HG02852 (cell line): ENCODE measurements around the gene RCE1.
"Not testable (repeated sequence)": the region's sequence is repeated elsewhere in the genome, so short reads cannot be mapped to it uniquely, and the experiment has no call there.

ENCODE experiments used
- ATAC-seq: cut with Tn5 transposase; IDR thresholded peaks from one replicate; pipeline ENCODE4 v1.9.1; 2021; ENCODE audit warnings: mild to moderate bottlenecking, moderate library complexity; ENCODE audit not compliant: unreplicated experiment

RCE1 gene, protein sequence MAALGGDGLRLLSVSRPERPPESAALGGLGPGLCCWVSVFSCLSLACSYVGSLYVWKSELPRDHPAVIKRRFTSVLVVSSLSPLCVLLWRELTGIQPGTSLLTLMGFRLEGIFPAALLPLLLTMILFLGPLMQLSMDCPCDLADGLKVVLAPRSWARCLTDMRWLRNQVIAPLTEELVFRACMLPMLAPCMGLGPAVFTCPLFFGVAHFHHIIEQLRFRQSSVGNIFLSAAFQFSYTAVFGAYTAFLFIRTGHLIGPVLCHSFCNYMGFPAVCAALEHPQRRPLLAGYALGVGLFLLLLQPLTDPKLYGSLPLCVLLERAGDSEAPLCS

DNA sequence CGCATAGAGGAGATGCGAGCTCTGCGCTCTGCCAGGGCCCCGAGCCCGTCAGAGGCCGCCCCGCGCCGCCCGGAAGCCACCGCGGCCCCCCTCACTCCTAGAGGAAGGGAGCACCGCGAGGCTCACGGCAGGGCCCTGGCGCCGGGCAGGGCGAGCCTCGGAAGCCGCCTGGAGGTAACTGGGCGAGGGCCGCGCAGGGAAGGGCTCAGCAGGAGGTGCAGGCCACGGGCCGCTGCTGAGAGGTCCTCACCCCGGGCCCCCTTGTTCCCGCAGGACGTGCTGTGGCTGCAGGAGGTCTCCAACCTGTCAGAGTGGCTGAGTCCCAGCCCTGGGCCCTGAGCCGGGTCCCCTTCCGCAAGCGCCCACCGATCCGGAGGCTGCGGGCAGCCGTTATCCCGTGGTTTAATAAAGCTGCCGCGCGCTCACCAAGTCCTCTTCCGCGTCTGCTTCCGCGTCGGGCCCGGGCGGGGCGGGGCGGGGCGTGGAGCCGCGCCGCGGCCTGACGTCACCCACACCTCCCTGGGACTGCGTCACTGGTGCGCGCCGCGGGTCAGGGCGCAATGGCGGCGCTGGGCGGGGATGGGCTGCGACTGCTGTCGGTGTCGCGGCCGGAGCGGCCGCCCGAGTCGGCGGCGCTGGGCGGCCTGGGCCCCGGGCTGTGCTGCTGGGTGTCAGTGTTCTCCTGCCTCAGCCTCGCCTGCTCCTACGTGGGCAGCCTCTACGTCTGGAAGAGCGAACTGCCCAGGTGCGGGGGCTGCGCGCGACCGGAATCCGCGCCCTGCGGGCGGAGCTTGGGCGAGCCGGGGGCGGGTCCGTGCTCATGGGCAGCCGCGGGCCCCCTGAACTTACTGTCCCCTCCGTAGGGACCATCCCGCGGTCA lies at the start of gene RCE1:
TSS of gene RCE1 (plus strand) at position 546 of the 880 bp plus-strand sequence. CDS start at position 561, 15 bp downstream.
- peak; percentile 75 for ATAC-seq

DNA sequence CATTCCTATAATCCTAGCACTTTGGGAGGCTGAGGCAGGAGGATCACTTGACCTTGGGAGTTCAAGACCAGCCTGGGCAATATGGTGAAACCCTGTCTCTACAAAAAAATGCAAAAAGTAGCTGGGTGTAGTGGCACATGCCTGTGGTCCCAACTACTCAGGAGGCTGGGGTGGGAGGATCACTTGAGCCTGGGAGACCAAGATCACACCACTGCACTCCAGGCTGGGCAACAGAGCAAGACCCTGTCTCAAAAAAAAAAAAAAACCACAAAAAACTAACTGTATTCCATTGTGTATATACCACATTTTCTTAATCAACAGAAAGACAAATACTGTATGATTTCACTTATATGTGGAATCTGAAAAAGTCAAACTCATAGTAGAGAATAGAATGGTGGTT lies 43.4 kb upstream of the RCE1 start:
- ATAC-seq, result not testable (repeated sequence)

DNA sequence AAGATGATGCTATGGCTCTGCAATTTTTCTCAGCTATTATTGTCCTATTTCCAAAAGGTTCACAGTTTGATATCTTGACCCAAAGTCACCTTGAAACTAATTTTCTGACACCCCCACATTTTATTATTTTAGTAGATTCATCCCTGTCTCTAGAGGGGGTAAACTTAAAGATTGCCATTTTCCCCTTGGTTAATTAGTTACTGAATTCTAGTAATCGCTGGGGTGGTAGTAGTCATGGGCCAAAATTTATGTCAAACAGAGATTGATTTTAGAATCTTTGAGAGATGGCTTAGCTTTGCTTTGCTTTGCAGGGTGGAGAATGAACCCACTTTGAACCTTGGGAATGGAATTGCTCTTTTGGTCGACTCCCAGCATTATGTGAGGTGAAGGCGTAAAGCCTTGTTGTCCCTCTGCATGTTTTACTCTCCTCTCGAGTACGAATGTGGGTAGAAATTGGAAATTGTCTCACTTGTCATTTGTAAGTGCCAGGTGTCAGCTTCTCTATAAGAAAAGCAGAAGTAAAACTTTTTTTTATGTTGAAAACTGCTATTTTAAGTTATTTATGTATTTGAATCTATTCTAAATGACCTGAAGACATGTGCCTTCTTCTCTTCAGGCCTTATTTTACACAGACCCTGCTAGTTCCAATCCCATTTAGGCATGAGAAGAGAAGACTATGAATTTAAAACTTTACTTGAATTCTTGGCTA lies 42.4 kb upstream of the RCE1 start:
- ATAC-seq, result peak; percentile 48

DNA sequence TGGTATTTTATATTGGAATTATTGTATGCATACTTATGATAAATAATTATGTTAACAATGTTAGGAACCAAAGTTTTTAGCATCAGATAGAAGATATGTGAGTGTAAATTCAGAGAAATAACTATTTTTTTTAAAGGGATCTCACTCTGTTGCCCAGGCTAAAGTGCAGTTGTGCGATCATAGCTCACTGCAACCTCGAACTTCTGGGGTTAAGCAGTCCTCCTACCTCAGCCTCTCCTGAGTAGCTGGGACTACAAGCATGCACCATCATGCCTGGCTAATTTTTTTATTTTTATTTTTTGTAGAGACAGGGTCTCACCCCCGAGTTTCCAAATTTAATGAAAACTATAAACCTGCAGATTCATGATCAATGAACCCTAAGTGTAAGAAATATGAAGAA lies 33.6 kb upstream of the RCE1 start:
- no peak for ATAC-seq

DNA sequence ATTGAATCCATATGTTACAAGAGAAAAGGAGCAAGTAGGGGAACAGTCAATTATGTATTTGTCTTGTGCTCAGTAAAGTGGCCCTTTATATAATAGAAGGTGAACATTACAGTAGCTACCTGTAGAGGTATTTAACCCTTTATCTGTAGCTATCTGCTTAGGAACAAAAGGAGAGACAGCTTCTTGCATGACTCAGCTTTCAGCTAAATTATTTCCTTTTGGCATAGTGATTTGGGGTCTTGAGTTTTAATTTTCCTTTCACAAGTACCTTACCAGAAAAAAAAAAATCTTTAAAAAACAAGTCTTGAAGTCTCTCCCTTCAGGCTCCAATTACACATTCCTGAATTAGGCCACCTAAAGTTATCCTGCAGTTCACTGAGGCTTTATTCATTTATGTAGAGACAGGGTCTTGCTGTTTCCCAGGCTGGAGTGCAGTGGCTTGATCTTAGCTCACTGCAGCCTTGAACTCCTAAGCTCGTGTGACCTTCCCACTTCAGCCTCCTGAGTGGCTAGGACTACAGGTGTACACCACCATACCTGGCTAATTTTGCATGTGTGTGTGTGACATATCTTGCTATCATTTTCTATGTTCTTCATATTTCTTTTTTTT lies 32.6 kb upstream of the RCE1 start:
- no peak for ATAC-seq

DNA sequence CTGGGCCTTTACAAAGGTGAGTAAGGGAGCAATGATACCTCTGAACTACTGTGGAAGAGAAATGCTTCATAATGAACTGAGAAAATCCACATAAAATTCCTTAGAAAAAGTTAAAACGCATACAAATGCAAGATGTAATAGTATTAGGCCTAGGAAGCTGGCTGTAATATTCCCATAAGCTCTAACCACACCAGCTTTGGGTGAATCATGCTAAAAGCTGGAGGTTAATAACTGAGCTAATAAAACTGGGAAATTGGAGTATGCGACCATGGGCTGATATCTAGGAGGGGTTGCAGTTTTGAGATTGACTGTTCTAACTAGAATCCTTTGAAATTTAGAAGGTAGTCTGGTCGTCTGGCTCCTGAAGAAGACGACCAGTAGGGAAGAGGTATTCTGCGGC lies 28.6 kb upstream of the RCE1 start:
- ATAC-seq, result no peak

DNA sequence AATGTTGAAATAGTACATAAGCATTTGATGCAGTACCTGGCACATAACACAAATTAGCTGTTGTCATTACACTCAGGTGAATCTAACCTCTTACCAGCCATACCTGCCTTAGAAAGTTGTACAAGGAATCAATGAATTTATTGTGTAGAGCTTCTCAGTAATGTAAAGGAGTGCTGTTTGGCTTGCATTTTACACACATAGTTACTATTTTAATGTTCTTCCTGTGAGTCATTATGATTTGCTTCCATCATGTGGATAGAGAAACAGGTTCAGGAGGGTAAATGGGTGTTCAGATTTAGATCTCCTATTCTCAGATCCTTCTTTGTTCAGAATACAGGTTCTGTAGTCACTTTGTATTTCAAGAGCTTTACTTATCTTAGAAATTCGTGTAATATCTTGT lies 27.6 kb upstream of the RCE1 start:
- no peak for ATAC-seq

DNA sequence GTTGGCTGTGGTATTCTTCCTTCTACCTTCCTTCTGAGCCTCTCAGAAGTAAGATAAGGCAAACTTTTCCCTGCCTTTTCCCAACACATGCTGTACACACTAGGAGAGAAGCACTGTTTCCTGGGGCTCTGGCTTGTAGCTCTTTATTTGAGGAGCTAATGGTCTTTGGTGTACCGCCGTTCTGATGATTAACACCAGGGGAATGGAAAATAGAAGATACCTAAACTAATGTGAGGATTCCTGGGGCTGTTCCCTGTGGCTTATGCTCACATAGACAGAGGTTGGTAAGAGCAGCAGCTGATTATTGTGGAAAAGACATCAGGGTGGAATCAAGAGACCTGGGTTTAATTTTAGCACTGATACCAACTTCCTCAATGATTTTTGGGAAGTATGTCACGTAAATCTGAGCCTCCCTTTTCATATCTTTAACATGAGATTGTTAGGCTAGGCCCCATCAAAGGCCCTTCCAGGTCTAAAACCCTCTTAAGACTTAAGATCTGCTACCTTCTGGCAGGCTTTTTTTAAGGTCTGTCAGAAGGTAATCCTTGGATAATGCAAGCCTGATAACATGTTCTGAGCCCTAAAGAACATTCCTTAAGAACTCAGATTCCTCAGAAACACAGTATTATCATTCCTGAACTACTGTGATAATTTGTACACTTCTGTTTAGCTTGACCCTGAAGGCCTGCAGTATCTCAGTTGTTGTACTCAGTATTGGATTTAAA lies 24.8 kb upstream of the RCE1 start:
- no peak for ATAC-seq

DNA sequence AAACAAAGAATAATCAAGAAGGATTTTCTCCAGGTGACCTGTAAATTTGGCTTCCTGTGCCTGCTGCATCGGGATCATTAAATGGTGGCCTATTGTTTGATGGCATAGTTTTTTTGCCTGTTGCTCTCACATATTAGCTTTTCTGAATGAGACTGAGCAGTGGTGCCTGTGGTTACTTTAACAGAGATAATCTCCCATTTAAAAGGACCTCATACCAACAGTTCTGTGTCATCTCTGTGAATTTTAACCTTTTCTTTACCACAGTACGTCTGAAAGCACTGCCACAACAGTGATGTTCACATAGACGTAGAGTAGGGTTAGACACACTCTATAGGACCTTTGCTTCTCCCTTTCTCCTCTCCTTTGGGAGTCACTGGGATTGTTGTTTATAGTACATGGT lies 22.9 kb upstream of the RCE1 start:
- ATAC-seq, result no peak

DNA sequence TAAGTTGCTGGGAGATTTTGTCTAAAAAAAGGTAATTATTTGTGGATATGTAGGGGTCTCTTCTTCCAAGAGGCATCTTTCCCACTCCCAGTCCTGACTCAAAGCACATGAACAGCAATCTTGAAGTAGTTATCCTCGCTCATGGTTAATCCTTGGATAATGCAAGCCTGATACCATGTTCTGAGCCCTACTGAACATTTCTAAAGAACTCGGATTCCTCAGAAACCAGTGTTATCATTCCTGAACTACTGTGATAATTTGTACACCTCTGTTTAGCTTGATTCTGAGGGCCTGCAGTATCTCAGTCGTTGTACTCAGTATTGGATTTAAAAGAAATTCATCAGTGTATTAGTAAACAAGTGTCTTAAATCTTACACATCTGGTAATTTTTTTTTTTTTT lies 22.3 kb upstream of the RCE1 start:
- ATAC-seq, result no peak

DNA sequence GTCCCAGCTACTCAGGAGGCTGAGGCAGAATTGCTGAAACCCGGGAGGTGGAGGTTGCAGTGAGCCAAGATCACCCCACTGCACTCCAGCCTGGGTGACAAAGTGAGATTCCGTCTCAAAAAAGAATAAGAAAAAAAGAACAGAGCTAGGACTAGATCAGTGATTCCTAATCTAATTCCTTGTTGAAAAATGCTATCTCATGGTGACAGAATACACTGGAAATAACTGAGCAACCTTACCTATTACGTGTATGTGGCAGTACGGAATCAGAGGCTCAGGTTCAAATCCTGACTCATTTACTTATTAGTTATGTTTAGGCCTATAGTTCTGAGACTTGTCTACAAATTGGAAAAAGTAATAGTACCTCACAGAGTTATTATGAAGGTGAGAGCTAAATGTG lies 19.5 kb upstream of the RCE1 start:
- no peak for ATAC-seq

DNA sequence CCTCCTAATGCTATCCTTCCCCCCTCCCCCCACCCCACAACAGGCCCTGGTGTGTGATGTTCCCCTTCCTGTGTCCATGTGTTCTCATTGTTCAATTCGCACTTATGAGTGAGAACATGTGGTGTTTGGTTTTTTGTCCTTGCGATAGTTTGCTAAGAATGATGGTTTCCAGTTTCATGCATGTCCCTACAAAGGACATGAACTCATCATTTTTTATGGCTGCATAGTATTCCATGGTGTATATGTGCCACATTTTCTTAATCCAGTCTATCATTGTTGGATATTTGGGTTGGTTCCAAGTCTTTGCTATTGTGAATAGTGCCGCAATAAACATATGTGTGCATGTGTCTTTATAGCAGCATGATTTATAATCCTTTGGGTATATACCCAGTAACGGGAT lies 18.7 kb upstream of the RCE1 start:
- not testable (repeated sequence) for ATAC-seq

DNA sequence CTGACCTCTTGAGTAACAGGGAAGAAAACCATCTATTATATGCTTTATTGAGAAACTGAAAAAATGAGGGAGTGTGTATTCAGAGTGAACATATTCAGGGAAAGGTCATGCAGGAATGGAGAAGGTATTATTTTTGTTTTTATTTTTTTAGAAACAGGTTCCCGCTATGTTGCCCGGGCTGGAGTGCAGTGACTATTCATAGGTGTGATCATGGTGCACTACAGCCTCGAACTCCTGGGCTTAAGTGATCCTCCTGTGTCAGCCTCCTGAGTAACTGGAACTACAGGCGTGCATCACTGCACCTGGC lies 8.7 kb upstream of the RCE1 start:
- ATAC-seq, result no peak

DNA sequence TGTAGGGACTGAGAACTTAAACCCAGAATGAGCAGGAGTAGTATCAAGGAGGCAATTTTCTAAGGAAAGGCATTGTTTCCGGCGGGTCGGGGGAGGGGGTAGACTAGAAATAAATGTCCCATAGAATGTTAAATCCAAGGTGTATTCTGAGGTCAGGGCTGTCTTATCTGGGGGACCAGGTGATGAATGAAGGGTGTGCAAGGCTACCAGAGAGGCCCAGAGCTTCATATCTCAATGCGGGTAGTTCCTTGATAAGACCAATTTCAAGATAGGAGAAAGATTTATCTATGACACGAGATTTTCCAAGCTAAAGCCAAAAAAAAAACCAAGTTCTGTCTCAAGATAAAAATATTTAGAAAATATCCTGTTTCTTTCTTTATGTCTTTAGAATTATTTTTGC lies 8.3 kb upstream of the RCE1 start:
- ATAC-seq, result no peak

DNA sequence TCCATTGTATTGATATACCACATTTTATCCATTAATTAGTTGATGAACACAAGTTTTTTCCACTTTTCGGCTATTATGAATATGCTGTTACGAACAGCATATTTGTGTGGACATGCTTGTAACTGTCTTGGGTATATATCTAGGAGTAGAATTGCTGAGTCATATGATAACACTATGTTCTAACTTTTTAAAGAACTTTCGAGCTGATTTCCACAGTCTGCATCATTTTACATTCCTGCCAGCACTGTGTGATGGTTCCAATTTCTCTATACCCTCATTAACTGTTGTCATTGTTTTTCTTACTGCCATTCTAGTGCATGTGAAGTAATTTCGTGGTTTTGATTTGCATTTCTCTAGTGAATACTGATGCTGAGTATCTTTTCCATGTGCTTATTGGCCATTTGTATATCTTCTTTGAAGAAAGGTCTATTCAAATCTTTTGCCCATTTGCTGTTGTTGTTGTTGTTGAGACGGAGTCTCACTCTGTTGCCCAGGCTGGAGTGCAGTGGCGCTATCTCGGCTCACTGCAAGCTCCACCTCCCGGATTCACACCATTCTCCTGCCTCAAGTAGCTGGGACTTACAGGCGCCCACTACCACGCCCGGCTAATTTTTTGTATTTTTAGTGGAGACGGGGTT lies 7.4 kb upstream of the RCE1 start:
- ATAC-seq, result no peak

DNA sequence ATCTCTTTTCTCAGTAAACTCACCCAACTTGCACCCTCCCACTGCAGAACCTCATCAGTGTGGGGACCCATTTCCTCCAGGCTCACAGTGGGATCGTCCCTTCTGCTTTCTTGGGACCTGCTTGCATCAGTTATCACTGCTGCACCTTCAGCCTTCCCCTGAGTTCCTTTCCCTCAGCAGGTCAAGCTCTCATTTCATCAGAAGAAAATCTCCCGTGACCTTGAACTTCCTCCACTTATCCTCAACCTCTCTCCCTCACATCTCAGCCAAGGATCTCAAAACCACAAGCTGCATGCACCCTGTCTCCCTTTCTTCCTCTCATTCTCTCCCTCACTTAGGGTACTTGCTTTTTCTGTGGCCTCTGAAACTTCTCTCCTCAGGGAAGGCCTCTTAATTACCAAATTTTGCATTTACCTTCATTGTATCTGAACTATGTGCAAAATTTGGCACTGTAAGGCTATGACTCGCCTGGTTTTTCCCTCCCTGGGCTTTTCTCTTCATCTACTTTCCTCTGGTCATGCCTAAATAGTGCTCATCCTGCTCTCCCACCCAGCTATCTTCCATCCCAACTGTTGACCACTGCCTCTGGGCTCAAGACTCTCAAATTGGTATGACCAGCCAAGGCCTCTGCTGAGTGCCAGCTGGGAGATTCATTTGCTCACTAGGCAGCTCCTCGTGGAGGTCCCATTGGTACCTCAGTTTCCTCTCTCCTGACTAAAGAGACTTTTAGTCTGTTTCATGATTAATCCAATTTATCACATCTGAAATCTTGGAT lies 2.7 kb upstream of the RCE1 start:
- ATAC-seq, result no peak

DNA sequence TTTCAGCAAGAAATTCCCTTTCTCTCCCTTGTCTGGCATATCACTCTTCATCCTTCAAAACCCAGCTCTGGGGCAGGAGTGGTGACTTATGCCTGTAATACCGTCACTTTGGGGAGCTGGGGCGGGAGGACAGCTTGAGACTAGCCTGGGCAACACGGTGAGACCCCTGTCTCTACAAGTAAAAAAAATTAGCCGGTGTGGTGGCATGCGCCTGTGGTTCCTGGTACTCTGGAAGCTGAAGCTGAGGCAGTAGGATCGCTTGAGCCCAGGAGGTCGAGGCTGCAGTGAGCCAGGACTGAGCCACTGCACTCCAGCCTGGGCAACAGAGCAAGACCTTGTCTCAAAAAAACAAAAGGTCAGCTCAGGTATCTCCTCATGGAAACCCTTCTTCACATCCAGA lies 1.4 kb upstream of the RCE1 start:
- no peak for ATAC-seq

DNA sequence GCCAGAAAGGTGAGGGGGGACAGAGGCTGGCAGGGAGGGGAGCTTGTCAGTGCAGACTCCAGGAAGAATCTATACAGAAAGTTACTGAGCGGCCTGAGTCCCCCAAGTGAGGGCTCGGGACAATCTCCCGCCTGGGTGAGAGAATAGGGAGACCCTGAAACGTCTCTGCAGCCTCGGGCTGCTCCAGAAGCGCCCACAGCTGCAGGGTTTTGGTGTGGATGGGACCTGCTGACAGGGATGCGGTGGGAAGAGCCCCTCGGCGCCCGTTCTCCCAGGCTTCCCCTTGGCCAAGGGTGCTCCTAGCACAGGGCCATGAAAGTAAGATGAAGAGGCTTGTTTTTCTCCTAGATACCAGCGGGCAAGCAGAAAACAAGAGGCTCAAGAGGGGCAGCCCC lies 743 bp upstream of the RCE1 start:
- no peak for ATAC-seq

DNA sequence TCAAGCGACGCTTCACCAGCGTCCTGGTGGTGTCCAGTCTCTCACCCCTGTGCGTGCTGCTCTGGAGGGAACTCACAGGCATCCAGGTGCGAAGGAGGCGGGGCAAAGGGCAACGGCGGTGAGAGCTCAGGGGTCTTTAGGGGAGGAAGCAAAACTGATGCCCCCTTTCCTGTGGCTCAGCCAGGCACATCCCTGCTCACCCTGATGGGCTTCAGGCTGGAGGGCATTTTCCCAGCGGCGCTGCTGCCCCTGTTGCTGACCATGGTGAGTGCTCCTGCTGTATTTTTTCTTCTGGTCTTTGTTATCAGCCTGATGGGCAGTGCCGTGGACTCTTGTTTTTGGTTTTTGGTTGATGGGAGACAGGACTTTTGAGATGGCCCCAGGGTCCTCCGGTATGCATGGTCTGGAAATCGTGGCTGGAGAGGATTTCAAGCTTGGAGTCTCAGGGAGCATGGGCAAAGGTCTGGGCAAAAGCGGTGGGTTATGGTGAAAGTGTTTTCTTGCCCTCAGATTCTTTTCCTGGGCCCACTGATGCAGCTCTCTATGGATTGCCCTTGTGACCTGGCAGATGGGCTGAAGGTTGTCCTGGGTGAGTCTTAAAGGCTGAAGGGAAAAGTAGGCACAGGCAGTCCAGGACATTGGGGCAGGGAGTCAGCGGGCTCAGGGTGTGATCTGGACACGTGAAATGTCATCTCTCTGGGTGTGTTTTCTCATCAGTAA lies 695 bp downstream of the RCE1 start:
- ATAC-seq, result no peak
